Liver (tissue), 4 donors: ENCODE measurements around the gene PIP4K2C. TPM values are rescaled to one million over a fixed set of nuclear protein-coding genes. Genes with fewer than 3 reads are reported as not detected.

Source experiments
- polyA plus RNA-seq, 2 donors: library from polyadenylated mRNA; stranded (reverse) in 1 of 2; unstranded in 1 of 2; fragments of 200-250 nt in 1 of 2; fragments of >200 nt in 1 of 2; fragmentation: Nextera tagmentation in 1 of 2; extraction: Ambion mirVana in 1 of 2; gene quantifications; one replicate each; pipeline versions ENCODE4 v1.2.1 to v1.2.3, GENCODE V29; 2013 to 2015
- total RNA-seq, 2 donors: library from RNA; depleted of rRNA; stranded (reverse); fragments of >200 nt; gene quantifications; one replicate each; pipeline ENCODE4 v1.2.3, GENCODE V29; 2014
- donor health status: healthy.
- donor health status: healthy.
- donor health status: healthy.

PIP4K2C gene
- total and polyA plus RNA-seq, 4 donors = 6.5 to 11.9 (median 9.4) TPM

Other genes starting within 250 kb of the PIP4K2C start
- gene R3HDM2, start 160.1 kb upstream of the PIP4K2C start, total RNA-seq = 10 to 100 TPM in 1 of 2 donors, 1 to 10 TPM in 1; 7.4 to 28.9 TPM
- 10 to 100 TPM; 11.2 to 19.0 TPM for gene R3HDM2, start 160.1 kb upstream of the PIP4K2C start, polyA plus RNA-seq
- gene INHBC, start 156.4 kb upstream of the PIP4K2C start, total RNA-seq = 100 to 1,000 TPM in 1 of 2 donors, 1 to 10 TPM in 1; 2.8 to 102 TPM
- 100 to 1,000 TPM in 1 of 2 donors, 10 to 100 TPM in 1; 71.0 to 134 TPM for gene INHBC, start 156.4 kb upstream of the PIP4K2C start, polyA plus RNA-seq
- 100 to 1,000 TPM in 1 of 2 donors, 10 to 100 TPM in 1; 17.6 to 181 TPM for gene INHBE, start 135.9 kb upstream of the PIP4K2C start, total RNA-seq
- 100 to 1,000 TPM in 1 of 2 donors, 10 to 100 TPM in 1; 82.5 to 137 TPM for gene INHBE, start 135.9 kb upstream of the PIP4K2C start, polyA plus RNA-seq
- under 1 TPM; 0.09 to 0.25 TPM for gene GLI1, start 131.4 kb upstream of the PIP4K2C start, total RNA-seq
- under 1 TPM; 0.23 to 0.44 TPM for gene GLI1, start 131.4 kb upstream of the PIP4K2C start, polyA plus RNA-seq
- 10 to 100 TPM in 1 of 2 donors, 1 to 10 TPM in 1; 7.7 to 12.0 TPM for gene ARHGAP9, start 111.3 kb upstream of the PIP4K2C start, total RNA-seq
- gene ARHGAP9, start 111.3 kb upstream of the PIP4K2C start, polyA plus RNA-seq = 1 to 10 TPM; 3.0 to 6.5 TPM
- gene MARS1, start 103.1 kb upstream of the PIP4K2C start, total RNA-seq = 10 to 100 TPM; 45.0 to 83.3 TPM
- 10 to 100 TPM; 43.9 to 66.9 TPM for gene MARS1, start 103.1 kb upstream of the PIP4K2C start, polyA plus RNA-seq
- 10 to 100 TPM in 1 of 2 donors, 1 to 10 TPM in 1; 4.7 to 12.6 TPM for gene DDIT3, start 70.7 kb upstream of the PIP4K2C start, total RNA-seq
- gene DDIT3, start 70.7 kb upstream of the PIP4K2C start, polyA plus RNA-seq = 10 to 100 TPM; 19.9 to 30.2 TPM
- 10 to 100 TPM in 1 of 2 donors, 1 to 10 TPM in 1; 9.9 to 20.2 TPM for gene MBD6, start 68.4 kb upstream of the PIP4K2C start, total RNA-seq
- 10 to 100 TPM; 14.7 to 15.1 TPM for gene MBD6, start 68.4 kb upstream of the PIP4K2C start, polyA plus RNA-seq
- gene DCTN2, start 44.0 kb upstream of the PIP4K2C start, total RNA-seq = 10 to 100 TPM; 28.5 to 33.2 TPM
- gene DCTN2, start 44.0 kb upstream of the PIP4K2C start, polyA plus RNA-seq = 10 to 100 TPM; 29.2 to 66.6 TPM
- gene KIF5A, start 41.1 kb upstream of the PIP4K2C start, total RNA-seq = under 1 TPM in 1 of 2 donors, not detected in 1; 0.42 TPM
- gene KIF5A, start 41.1 kb upstream of the PIP4K2C start, polyA plus RNA-seq = under 1 TPM in 1 of 2 donors, not detected in 1; 0.01 TPM
- 1 to 10 TPM; 1.1 to 3.2 TPM for gene DTX3, start 13.6 kb downstream of the PIP4K2C start, total RNA-seq
- gene DTX3, start 13.6 kb downstream of the PIP4K2C start, polyA plus RNA-seq = 1 to 10 TPM; 1.1 to 1.7 TPM
- 1 to 10 TPM; 2.0 to 2.3 TPM for gene ARHGEF25, start 20.2 kb downstream of the PIP4K2C start, total RNA-seq
- 1 to 10 TPM in 1 of 2 donors, under 1 TPM in 1; 0.57 to 1.8 TPM for gene ARHGEF25, start 20.2 kb downstream of the PIP4K2C start, polyA plus RNA-seq
- gene B4GALNT1, start 42.0 kb downstream of the PIP4K2C start, total RNA-seq = under 1 TPM in 1 of 2 donors, not detected in 1; 0.25 TPM
- gene B4GALNT1, start 42.0 kb downstream of the PIP4K2C start, polyA plus RNA-seq = under 1 TPM; 0.11 to 0.30 TPM
- gene OS9, start 102.9 kb downstream of the PIP4K2C start, total RNA-seq = 100 to 1,000 TPM; 136 to 357 TPM
- 100 to 1,000 TPM; 153 to 280 TPM for gene OS9, start 102.9 kb downstream of the PIP4K2C start, polyA plus RNA-seq
- 1 to 10 TPM; 1.0 to 1.7 TPM for gene AGAP2, start 147.6 kb downstream of the PIP4K2C start, total RNA-seq
- under 1 TPM; 0.18 to 0.28 TPM for gene AGAP2, start 147.6 kb downstream of the PIP4K2C start, polyA plus RNA-seq
- gene TSPAN31, start 153.8 kb downstream of the PIP4K2C start, total RNA-seq = 10 to 100 TPM; 26.9 to 39.4 TPM
- 10 to 100 TPM; 16.9 to 22.3 TPM for gene TSPAN31, start 153.8 kb downstream of the PIP4K2C start, polyA plus RNA-seq
- 10 to 100 TPM; 28.1 to 69.1 TPM for gene CDK4, start 161.1 kb downstream of the PIP4K2C start, total RNA-seq
- gene CDK4, start 161.1 kb downstream of the PIP4K2C start, polyA plus RNA-seq = 10 to 100 TPM; 36.6 to 39.9 TPM
- 1 to 10 TPM; 1.9 to 2.4 TPM for gene MARCHF9, start 163.9 kb downstream of the PIP4K2C start, total RNA-seq
- 1 to 10 TPM; 1.1 to 3.0 TPM for gene MARCHF9, start 163.9 kb downstream of the PIP4K2C start, polyA plus RNA-seq
- 1 to 10 TPM in 1 of 2 donors, under 1 TPM in 1; 0.05 to 1.6 TPM for gene CYP27B1, start 175.9 kb downstream of the PIP4K2C start, total RNA-seq
- under 1 TPM; 0.06 to 0.28 TPM for gene CYP27B1, start 175.9 kb downstream of the PIP4K2C start, polyA plus RNA-seq
- 1 to 10 TPM; 2.8 to 3.8 TPM for gene METTL1, start 180.9 kb downstream of the PIP4K2C start, total RNA-seq
- gene METTL1, start 180.9 kb downstream of the PIP4K2C start, polyA plus RNA-seq = 10 to 100 TPM; 10.3 to 11.2 TPM
- gene EEF1AKMT3, start 181.4 kb downstream of the PIP4K2C start, total RNA-seq = 1 to 10 TPM; 2.2 to 6.4 TPM
- gene EEF1AKMT3, start 181.4 kb downstream of the PIP4K2C start, polyA plus RNA-seq = 1 to 10 TPM; 1.5 to 2.0 TPM
- 10 to 100 TPM; 14.6 to 18.1 TPM for gene TSFM, start 191.6 kb downstream of the PIP4K2C start, total RNA-seq
- gene TSFM, start 191.6 kb downstream of the PIP4K2C start, polyA plus RNA-seq = 10 to 100 TPM; 58.2 to 60.5 TPM
- gene AVIL, start 227.5 kb downstream of the PIP4K2C start, total RNA-seq = 1 to 10 TPM; 1.3 to 6.4 TPM
- 1 to 10 TPM in 1 of 2 donors, under 1 TPM in 1; 0.48 to 1.8 TPM for gene AVIL, start 227.5 kb downstream of the PIP4K2C start, polyA plus RNA-seq